ENCODE measurements around the gene ALDH9A1.

DNA sequence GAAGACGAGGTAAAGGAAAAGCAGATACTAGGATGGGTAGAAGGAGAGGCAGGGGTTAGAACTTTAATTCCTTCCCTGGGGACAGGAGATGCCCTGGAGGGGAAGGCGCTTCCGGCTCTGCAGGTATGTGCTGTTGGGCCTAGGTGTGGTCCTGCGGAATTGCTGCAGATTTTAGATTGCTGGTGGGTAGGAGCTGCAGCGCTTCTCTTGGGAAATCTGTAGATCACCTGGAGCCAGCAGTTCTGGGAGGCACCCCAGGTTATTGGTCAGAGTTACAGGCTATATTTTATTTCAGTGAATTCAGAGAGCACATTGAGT lies 66.3 kb downstream of the ALDH9A1 start:
- TF ChIP-seq CTCF (IDR thresholded peaks at IDR 0.05) (no peak), POLR2A (IDR thresholded peaks at IDR 0.05) (no peak), EP300 (IDR thresholded peaks at IDR 0.05) (no peak)
